Measurements from ENCODE around the gene FAM163B.

Gene FAM163B

GRCh38 chr9:133609311-133610098 lies at the start of gene FAM163B:
Gene FAM163B (minus strand): TSS chr9:133609389. CDS start chr9:133580223, 29,166 bp downstream.
- DNase-seq, result peak; percentile 22

GRCh38 chr9:133657120-133657661 lies 48.0 kb upstream of the FAM163B start:
- DNase-seq, result peak; percentile 84

DNA sequence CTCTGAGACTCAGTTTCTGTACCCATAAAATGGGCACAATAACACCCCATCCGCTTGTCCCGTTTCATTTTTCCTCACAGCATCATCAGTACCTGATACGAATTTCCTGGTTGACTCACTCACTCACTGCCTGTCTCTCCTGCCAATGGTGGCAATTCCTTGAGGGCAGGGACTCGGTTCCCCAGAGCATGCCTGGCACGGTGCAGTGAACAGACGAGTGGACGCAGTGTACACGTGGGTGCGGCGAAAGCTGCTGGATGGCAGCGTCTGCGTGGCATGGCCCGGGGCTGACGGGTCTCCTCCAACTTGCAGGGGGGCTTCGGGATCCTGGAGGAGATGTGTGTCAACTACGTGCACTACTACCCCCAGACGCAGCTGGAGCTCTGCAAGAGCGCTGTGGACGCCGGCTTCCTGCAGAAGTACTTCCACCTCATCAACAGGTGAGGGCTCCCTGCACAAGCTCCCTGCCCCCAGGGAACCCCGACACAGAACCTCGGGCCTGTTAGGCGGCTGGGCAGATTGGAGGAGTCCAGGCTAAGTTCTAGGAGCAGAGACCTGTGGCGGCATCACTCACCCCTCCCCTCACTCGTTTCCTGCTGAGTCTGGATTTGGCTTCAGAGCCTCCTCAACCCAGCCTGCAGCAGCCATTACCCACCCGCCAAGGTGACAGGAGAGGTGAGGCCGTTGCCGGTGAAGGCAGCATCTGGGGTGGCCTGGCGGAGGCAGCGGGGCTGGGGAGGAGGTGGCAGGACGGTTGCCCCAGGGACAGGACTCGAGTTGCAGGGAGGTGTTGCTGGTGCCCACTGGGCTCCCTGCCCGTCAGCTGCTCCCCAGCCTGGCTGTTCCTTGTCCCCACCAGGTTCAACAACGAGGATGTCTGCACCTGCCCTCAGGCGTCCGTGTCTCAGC lies 47.3 kb upstream of the FAM163B start:
- peak; percentile 84 for DNase-seq

- no peak for DNase-seq
Observed at GRCh38 chr9:133655701-133656100, 46.5 kb upstream of the FAM163B start.

- no peak for DNase-seq
Observed at GRCh38 chr9:133654736-133655657, 45.8 kb upstream of the FAM163B start.

GRCh38 chr9:133653638-133654037 lies 44.4 kb upstream of the FAM163B start:
- no peak for DNase-seq

DNA sequence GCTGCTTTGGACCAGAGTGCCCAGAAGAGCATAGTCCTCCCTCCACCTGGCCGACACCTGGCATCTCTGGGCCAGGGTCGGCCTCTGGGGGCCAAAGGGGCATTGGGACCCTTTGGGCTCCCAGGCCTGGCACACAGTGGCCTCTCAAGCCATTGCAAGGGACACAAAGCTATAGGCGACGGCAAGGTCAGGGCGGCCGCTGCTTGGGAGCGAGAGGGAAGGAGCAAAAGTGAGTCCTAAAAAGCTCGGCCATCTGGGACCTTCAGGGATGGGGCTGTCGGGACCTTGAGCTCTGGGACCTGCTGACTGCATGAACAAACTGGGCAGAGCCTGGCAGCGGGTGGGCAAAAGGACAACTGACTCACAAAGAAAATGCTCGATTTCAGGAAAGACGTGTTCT lies 40.8 kb upstream of the FAM163B start:
- no peak for DNase-seq

DNA sequence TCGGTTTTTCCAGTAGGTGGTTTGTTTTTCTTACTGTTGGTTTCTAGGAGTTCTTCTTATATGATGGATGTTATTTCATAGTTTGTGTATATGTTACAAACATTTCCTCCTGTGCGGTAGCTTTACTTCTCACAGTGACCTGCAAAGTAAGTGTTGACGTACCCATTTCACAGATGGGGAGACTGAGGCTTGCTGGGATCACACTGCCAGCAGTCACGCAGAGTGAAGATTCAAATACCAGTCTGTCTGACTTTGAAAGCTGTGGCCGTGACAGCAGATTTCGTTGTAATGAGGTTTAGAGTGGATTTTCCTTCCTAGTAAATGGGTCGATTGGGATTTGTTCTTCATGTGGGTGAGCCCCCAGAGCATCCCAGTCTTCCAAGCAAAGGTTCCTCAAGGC lies 40.0 kb upstream of the FAM163B start:
- DNase-seq, result no peak

DNA sequence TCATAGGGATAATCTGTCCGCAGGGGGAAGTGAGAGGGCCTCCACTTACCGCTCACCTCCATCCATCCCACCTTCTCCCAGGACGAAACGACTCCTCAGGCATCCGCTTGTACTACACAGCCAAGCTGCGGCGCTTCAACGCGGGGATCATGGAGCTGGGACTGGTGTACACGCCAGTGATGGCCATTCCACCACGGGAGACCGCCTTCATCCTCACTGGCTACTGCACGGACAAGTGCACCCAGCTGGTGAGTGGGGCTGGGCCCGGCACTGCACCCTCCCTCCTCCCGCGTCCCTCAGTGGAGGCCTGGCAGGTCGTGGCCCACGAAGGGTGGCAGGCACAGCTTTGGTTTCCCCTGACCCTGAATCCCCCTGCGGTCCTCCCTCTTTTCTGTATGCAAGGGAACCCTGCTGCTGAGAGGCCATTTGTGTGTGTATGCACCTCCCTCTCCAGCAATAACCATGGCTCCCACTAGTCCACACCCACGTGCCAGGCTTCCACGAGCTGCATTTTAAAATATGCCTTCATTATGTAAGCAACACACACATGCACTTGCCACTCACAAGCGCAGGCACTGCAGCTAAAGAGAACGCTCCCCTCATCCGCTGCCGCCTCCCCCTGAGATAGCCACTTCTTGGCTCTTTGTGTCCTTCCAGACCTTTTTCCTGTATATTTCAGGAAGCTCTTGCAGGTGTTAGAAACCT lies 38.7 kb upstream of the FAM163B start:
- no peak for DNase-seq

GRCh38 chr9:133647148-133647547 lies 38.0 kb upstream of the FAM163B start:
- DNase-seq, result peak; percentile 59

- no peak for DNase-seq
Observed at GRCh38 chr9:133645021-133645765, 36.0 kb upstream of the FAM163B start.

DNA sequence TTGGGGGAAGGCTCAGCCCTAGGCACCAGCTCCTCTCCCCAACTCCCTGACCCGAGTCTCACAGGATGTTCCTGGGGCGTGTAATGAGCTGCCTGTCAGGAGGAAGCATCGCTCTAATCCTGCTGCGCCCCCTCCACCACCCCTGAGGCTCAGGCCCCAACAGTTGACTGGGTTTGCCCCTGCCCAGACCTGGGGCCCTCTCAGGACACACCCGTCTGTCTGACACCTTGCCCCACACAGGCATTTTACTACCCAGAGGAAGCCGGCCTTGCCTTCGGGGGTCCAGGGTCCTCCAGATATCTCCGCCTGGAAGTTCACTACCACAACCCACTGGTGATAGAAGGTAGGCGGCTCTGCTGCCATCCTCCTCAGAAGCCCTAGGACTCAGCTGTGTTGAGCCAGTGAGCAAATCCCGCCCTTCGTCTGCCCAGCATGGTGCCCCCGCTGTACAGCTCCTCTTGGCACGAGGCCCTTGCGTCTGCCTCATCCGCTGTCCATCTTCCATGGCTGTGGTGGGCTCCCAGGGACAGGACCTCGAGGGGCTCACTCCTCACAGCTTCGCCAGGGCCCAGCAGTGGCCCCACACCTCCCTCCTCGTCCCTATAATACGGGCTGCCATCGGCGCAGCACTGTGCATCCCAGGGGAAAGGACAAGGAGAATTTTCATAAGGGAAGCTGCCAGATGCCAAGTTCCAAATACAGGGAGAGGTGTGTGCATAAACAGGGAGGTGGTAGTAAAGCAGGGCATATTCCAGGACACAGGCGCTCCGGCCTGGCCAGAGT lies 35.0 kb upstream of the FAM163B start:
- no peak for DNase-seq

DNA sequence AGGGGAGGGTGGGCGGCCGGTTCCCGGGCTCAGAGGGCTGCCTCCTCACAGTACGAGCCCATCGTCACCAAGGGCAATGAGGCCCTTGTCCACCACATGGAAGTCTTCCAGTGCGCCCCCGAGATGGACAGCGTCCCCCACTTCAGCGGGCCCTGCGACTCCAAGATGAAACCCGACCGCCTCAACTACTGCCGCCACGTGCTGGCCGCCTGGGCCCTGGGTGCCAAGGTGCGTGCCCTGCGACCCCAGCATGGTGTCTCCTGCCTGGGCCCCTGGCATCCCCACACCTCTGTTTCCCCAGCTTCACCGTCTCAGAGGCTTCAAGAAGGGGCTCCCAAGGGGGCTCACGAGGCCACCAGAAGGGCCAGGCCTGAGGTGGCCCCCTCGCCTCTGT lies 34.2 kb upstream of the FAM163B start:
- DNase-seq, result no peak

DNA sequence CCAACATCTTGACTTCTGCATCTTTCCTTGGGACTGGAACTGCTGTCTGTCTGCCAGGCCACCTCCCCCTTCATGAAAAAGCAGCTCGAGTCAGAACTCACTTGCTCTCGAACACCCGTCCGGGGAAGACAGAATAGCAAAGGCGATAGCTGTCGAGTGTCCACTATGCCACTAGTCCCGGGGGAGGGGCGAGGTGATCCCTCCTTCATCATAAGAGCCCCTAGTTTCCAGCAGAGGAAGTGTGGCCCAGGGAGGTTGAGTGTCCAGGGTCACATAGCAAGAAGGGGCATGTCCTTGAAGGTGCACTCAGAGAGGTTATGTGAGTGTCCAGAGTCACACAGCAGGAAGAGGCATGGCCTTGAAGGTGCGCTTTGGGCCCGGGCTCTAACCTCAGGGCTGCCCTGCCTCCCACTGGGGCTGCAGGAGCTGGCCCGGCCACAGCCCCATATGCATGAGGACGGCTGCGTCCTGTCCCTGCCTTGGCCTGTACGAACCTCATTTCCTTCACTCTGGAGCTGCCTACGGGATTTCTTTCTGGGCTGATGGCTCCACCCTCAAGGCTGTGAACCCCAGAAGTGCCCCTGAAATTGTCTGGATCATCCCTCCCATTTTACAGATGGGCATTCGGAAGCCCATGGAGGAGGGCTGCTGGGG lies 33.6 kb upstream of the FAM163B start:
- DNase-seq, result no peak

- DNase-seq, result no peak
Observed at GRCh38 chr9:133641861-133642595, 32.8 kb upstream of the FAM163B start.

GRCh38 chr9:133641396-133641655 lies 32.1 kb upstream of the FAM163B start:
- DNase-seq, result no peak

GRCh38 chr9:133640580-133641395 lies 31.6 kb upstream of the FAM163B start:
- DNase-seq, result no peak

DNA sequence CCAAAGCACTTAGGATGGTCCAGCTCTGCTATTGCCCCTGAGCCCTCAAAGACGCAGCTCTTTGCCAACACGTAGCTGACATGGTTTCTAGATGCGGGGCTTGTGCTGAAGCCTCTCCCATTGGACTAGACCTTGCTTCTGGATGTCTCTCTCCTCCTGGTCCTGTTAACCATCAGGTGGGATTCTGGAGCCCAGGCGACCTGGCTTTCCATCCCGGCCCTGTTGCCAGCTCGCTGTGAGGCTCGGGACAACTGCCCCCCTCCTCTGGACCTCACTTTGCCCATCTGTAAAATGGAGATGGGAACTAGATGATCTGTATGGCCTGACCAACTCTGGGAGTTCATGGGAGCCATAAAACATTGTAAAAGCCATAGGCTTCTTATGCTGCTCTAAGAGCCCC lies 31.0 kb upstream of the FAM163B start:
- DNase-seq, result no peak
